Gastrocnemius medialis (tissue), 4 donors: ENCODE results near the gene LPAR3. TPM values are rescaled to one million over a fixed set of nuclear protein-coding genes. Genes with fewer than 3 reads are reported as not detected.

Experiments used
- ATAC-seq, 2 donors: fragments of 150-250 bp; one replicate each; pipeline ENCODE4 v1.9.1; 2016
- DNase-seq, 2 donors: peaks; one replicate each; pipeline ENCODE4 v3.0.0-alpha.2; 2019
- H3K27ac ChIP-seq, 4 donors: fragments of 200-600 bp; sonication (generic); 1 replicate in 1 of 4; 2 replicates in 3 of 4; pipeline ENCODE4 v1.5.1; 2016 to 2018; ENCODE audit warnings: mild to moderate bottlenecking in 2 of 4, moderate library complexity in 1 of 4
- H3K27me3 ChIP-seq, 3 donors: fragments of 200-600 bp; sonication (generic) in 2 of 3; 1 replicate in 1 of 3; 2 replicates in 2 of 3; pipeline versions ENCODE4 v1.5.1 to v1.6.0; 2016 to 2019; ENCODE audit warnings: mild to moderate bottlenecking in 1 of 3, moderate library complexity in 1 of 3
- H3K36me3 ChIP-seq, 2 donors: fragments of 200-600 bp; sonication (generic) in 1 of 2; one replicate each; pipeline ENCODE4 v1.5.1; 2017 to 2018
- H3K4me1 ChIP-seq, 2 donors: fragments of 200-600 bp; sonication (generic) in 1 of 2; one replicate each; pipeline ENCODE4 v1.5.1; 2016 to 2017; ENCODE audit warnings: mild to moderate bottlenecking in 2 of 2
- H3K4me3 ChIP-seq, 4 donors: fragments of 200-600 bp; sonication (generic) in 3 of 4; 1 replicate in 1 of 4; 2 replicates in 3 of 4; pipeline ENCODE4 v1.5.1; 2016 to 2019; ENCODE audit warnings: mild to moderate bottlenecking in 2 of 4
- H3K9me3 ChIP-seq, 3 donors: fragments of 200-600 bp; sonication (generic) in 2 of 3; 1 replicate in 1 of 3; 2 replicates in 2 of 3; pipeline ENCODE4 v1.5.1; 2016 to 2019
- CTCF ChIP-seq, 5 experiments: fragments of 450-650 bp in 3 of 5; fragments of 200-600 bp in 2 of 5; sonication (generic) in 2 of 5; IDR thresholded peaks in 4 of 5; conservative IDR thresholded peaks in 1 of 5; 1 replicate in 4 of 5; 2 replicates in 1 of 5; pipeline ENCODE4 v1.5.1; 2016 to 2019; ENCODE audit warnings: antibody characterized with exemption in 5 of 5, mild to moderate bottlenecking in 3 of 5, moderate library complexity in 3 of 5
- POLR2A ChIP-seq, 2 donors: fragments of 450-650 bp; IDR thresholded peaks; one replicate each; pipeline ENCODE4 v1.6.1; 2017; ENCODE audit warnings: antibody characterized with exemption in 2 of 2, mild to moderate bottlenecking in 2 of 2, moderate library complexity in 2 of 2
- in situ Hi-C, 4 donors: fragments of 200-750 bp; cut with MboI; loops; one replicate each; pipeline versions ENCODE4 v1.15.0 to v1.8.0; 2017; ENCODE audit warnings: low sequenced_read_pairs in 4 of 4
- intact Hi-C: fragments of 100-400 bp; cut with DNase I; formaldehyde crosslinking; loops from one replicate; pipeline ENCODE4 v1.15.1; 2023; ENCODE audit warnings: low total_unique reads
- total RNA-seq, 4 donors: library from RNA; depleted of rRNA; stranded (reverse); fragments of >200 nt; gene quantifications; one replicate each; pipeline versions ENCODE4 v1.1.0 to v1.2.3, GENCODE V29; 2016

LPAR3 gene
- total RNA-seq, 4 donors from 2014 or later, result not detected

GRCh38 chr1:84773195-84773594, 119.8 kb downstream of the LPAR3 start:
- no peaks in the 10 kb centered on the region for H3K36me3 ChIP-seq
- in situ Hi-C loops, result loop anchor here (25.0 kb wide), 4 partner anchors 336 to 861 kb away; partner anchors contain the start of gene PRKACB (in 3 of the 4)
- H3K9me3 ChIP-seq, result no peaks in the 10 kb centered on the region
- no peak for DNase-seq
- H3K27ac ChIP-seq, result no peak overlapping the region
- H3K27me3 ChIP-seq, result no peaks in the 10 kb centered on the region
- no peak for ATAC-seq
- TF ChIP-seq CTCF (IDR thresholded peaks at IDR 0.05 in 4 of 5, conservative IDR thresholded peaks at IDR 0.05 in 1 of 5), result no peak
- TF ChIP-seq POLR2A (IDR thresholded peaks at IDR 0.05), result no peak
- no peak overlapping the region for H3K4me3 ChIP-seq
- no peaks in the 10 kb centered on the region for H3K4me1 ChIP-seq
- intact Hi-C loops, result loop anchor here (5.0 to 10.0 kb wide), 3 partner anchors 336 to 838 kb away; partner anchors contain the start of gene PRKACB

- no peaks in the 10 kb centered on the region for H3K9me3 ChIP-seq
- ATAC-seq (peak in 1 of 2 donors; percentile 75), DNase-seq (peak; percentile 22 to 52)
- in situ Hi-C loops, result loop anchor here (25.0 kb wide), 4 partner anchors 335 to 860 kb away; partner anchors contain the start of gene PRKACB (in 3 of the 4)
- H3K27ac ChIP-seq, result no peak overlapping the region
- H3K27me3 ChIP-seq, result no peaks in the 10 kb centered on the region
- no peaks in the 10 kb centered on the region for H3K36me3 ChIP-seq
- no peak overlapping the region for H3K4me3 ChIP-seq
- no peaks in the 10 kb centered on the region for H3K4me1 ChIP-seq
- intact Hi-C loops, result loop anchor here (5.0 to 10.0 kb wide), 3 partner anchors 335 to 838 kb away; partner anchors contain the start of gene PRKACB
- no peak for TF ChIP-seq POLR2A (IDR thresholded peaks at IDR 0.05)
- TF ChIP-seq CTCF (IDR thresholded peaks at IDR 0.05 in 4 of 5, conservative IDR thresholded peaks at IDR 0.05 in 1 of 5), result peak; percentile 74 to 93 (median 83)
These were observed 120.5 kb downstream of the LPAR3 start for GRCh38 chr1:84772428-84772943.

- Histone ChIP-seq H3K4me1 (no peaks in the 10 kb centered on the region), H3K27me3 (peaks cover 0 to 1% (median 0%) of the 10 kb centered on the region in 3 donors), H3K4me3 (no peak overlapping the region), H3K27ac (no peak overlapping the region), H3K9me3 (no peaks in the 10 kb centered on the region), H3K36me3 (no peaks in the 10 kb centered on the region)
- no peak for DNase-seq
- TF ChIP-seq CTCF (IDR thresholded peaks at IDR 0.05 in 4 of 5, conservative IDR thresholded peaks at IDR 0.05 in 1 of 5) (no peak), POLR2A (IDR thresholded peaks at IDR 0.05) (no peak)
- in situ Hi-C loops (loop anchor here (25.0 kb wide), 4 partner anchors 335 to 860 kb away; partner anchors contain the start of gene PRKACB (in 3 of the 4)), intact Hi-C loops (loop anchor here (5.0 to 10.0 kb wide), 3 partner anchors 335 to 837 kb away; partner anchors contain the start of gene PRKACB)
- no peak for ATAC-seq
These were observed 121.1 kb downstream of the LPAR3 start for GRCh38 chr1:84771895-84772294.

GRCh38 chr1:84770481-84770880, 122.5 kb downstream of the LPAR3 start:
- Histone ChIP-seq H3K4me1 (no peaks in the 10 kb centered on the region), H3K27ac (no peak overlapping the region), H3K9me3 (no peaks in the 10 kb centered on the region), H3K4me3 (no peak overlapping the region), H3K36me3 (no peaks in the 10 kb centered on the region), H3K27me3 (peaks cover 0 to 9% (median 8%) of the 10 kb centered on the region in 3 donors)
- intact Hi-C loops, result loop anchor here (5.0 to 10.0 kb wide), 3 partner anchors 333 to 836 kb away; partner anchors contain the start of gene PRKACB
- in situ Hi-C loops, result loop anchor here (25.0 kb wide), 4 partner anchors 333 to 858 kb away; partner anchors contain the start of gene PRKACB (in 3 of the 4)
- ATAC-seq, result no peak
- no peak for TF ChIP-seq POLR2A (IDR thresholded peaks at IDR 0.05)
- no peak for TF ChIP-seq CTCF (IDR thresholded peaks at IDR 0.05 in 4 of 5, conservative IDR thresholded peaks at IDR 0.05 in 1 of 5)
- no peak for DNase-seq
